ENCODE results near the gene LCLAT1.

DNA sequence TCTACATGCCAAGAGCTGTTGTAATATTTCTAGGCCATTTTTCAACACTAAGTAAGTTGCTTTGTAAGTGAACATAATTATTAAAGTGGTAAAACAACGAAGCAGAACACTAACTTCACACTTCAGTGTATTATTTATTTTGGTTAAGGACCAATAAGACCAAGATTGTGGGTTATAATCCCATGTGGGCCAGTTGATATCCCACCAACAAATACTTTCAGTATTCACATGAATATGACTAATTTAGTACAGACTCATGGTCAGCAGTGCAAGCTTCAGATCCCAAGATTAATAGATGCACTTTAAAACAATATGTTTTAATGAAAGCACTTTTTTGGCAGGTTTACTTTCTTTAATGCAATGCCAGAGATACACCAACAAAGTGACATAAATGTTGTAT, 154.3 kb downstream of the LCLAT1 start:
- TF ChIP-seq POLR2A (IDR thresholded peaks at IDR 0.05; ENCODE audit: low read length), result no peak
- TF ChIP-seq GATA1 (IDR thresholded peaks at IDR 0.05; ENCODE audit: low read depth, low read length), result no peak

Measured in erythroblast (primary cell).